ENCODE results near the gene FRMD6.

The FRMD6 gene

GRCh38 chr14:51677738-51678137, 26.0 kb downstream of the FRMD6 start:
- no peak for TF ChIP-seq CTCF (IDR thresholded peaks at IDR 0.05)
- Histone ChIP-seq H3K36me3 (no peaks in the 10 kb centered on the region), H3K27ac (no peak overlapping the region), H3K4me3 (no peak overlapping the region), H3K27me3 (no peaks in the 10 kb centered on the region), H3K9me3 (no peaks in the 10 kb centered on the region), H3K4me1 (peaks cover 0 to 54% (median 20%) of the 10 kb centered on the region in 4 donors)
- no peak for DNase-seq
- intact Hi-C loops (cut with DNase I; ENCODE audit: low total_unique reads), result no loop called here

- Histone ChIP-seq H3K4me1 (peaks cover 0 to 46% (median 18%) of the 10 kb centered on the region in 4 donors), H3K36me3 (no peaks in the 10 kb centered on the region), H3K27me3 (no peaks in the 10 kb centered on the region), H3K4me3 (no peak overlapping the region), H3K27ac (no peak overlapping the region), H3K9me3 (no peaks in the 10 kb centered on the region)
- intact Hi-C loops (cut with DNase I; ENCODE audit: low total_unique reads), result no loop called here
- TF ChIP-seq CTCF (IDR thresholded peaks at IDR 0.05), result no peak
- DNase-seq, result no peak
Measured at GRCh38 chr14:51680031-51680430, 28.3 kb downstream of the FRMD6 start.

GRCh38 chr14:51681411-51681810, 29.7 kb downstream of the FRMD6 start:
- Histone ChIP-seq H3K4me3 (no peak overlapping the region), H3K9me3 (no peaks in the 10 kb centered on the region), H3K4me1 (peaks cover 0 to 33% (median 10%) of the 10 kb centered on the region in 4 donors), H3K27ac (no peak overlapping the region), H3K27me3 (no peaks in the 10 kb centered on the region), H3K36me3 (no peaks in the 10 kb centered on the region)
- intact Hi-C loops (cut with DNase I; ENCODE audit: low total_unique reads), result no loop called here
- no peak for DNase-seq
- TF ChIP-seq CTCF (IDR thresholded peaks at IDR 0.05), result no peak

GRCh38 chr14:51682411-51682810, 30.7 kb downstream of the FRMD6 start:
- Histone ChIP-seq H3K27me3 (no peaks in the 10 kb centered on the region), H3K36me3 (no peaks in the 10 kb centered on the region), H3K4me3 (no peak overlapping the region), H3K9me3 (no peaks in the 10 kb centered on the region), H3K27ac (no peak overlapping the region), H3K4me1 (peaks cover 0 to 24% (median 10%) of the 10 kb centered on the region in 4 donors)
- no peak for DNase-seq
- no peak for TF ChIP-seq CTCF (IDR thresholded peaks at IDR 0.05)
- intact Hi-C loops (cut with DNase I; ENCODE audit: low total_unique reads), result no loop called here

- Histone ChIP-seq H3K4me3 (no peak overlapping the region), H3K36me3 (peaks cover 0 to 2% (median 0%) of the 10 kb centered on the region in 3 donors), H3K4me1 (peaks cover 0 to 4% (median 2%) of the 10 kb centered on the region in 4 donors), H3K27me3 (no peaks in the 10 kb centered on the region), H3K27ac (no peak overlapping the region), H3K9me3 (no peaks in the 10 kb centered on the region)
- intact Hi-C loops (cut with DNase I; ENCODE audit: low total_unique reads), result no loop called here
- TF ChIP-seq CTCF (IDR thresholded peaks at IDR 0.05), result no peak
- no peak for DNase-seq
Measured at GRCh38 chr14:51684760-51685159, 33.0 kb downstream of the FRMD6 start.

- Histone ChIP-seq H3K36me3 (peaks cover 0 to 13% (median 5%) of the 10 kb centered on the region in 3 donors), H3K27me3 (no peaks in the 10 kb centered on the region), H3K9me3 (no peaks in the 10 kb centered on the region), H3K27ac (no peak overlapping the region), H3K4me1 (no peaks in the 10 kb centered on the region), H3K4me3 (no peak overlapping the region)
- DNase-seq, result no peak
- intact Hi-C loops (cut with DNase I; ENCODE audit: low total_unique reads), result no loop called here
- no peak for TF ChIP-seq CTCF (IDR thresholded peaks at IDR 0.05)
Measured at GRCh38 chr14:51691176-51691575, 39.5 kb downstream of the FRMD6 start.
